Nephron (organoid): Measurements from ENCODE around the gene ZGPAT.
A peak's percentile ranks its signal among the peaks of the same experiment; 100 is the strongest.

Experiments
- H3K27ac Mint-ChIP-seq, 3 experiments: 2 replicates each; pipeline ENCODE4 v1.8.0; 2020; ENCODE audit warnings: mixed read lengths in 3 of 3, mild to moderate bottlenecking in 2 of 3, moderate library complexity in 1 of 3
- H3K27me3 Mint-ChIP-seq: 2 replicates; pipeline ENCODE4 v1.8.0; 2021; ENCODE audit warnings: low read depth, mild to moderate bottlenecking, moderate library complexity, mixed read lengths
- H3K36me3 Mint-ChIP-seq: 2 replicates; pipeline ENCODE4 v1.8.0; 2020; ENCODE audit warnings: low read depth, mixed read lengths
- H3K4me1 Mint-ChIP-seq: 2 replicates; pipeline ENCODE4 v1.8.0; 2020; ENCODE audit warnings: mixed read lengths
- H3K4me3 Mint-ChIP-seq, 3 experiments: 2 replicates each; pipeline ENCODE4 v1.8.0; 2020; ENCODE audit warnings: mild to moderate bottlenecking in 3 of 3, mixed read lengths in 3 of 3, moderate library complexity in 2 of 3
- H3K9me3 Mint-ChIP-seq: 2 replicates; pipeline ENCODE4 v1.8.0; 2020; ENCODE audit warnings: mixed read lengths
- CTCF ChIP-seq, 3 experiments: fragments of 200-600 bp; sonication (generic); IDR thresholded peaks; one replicate each; pipeline ENCODE4 v1.5.0; 2021; ENCODE audit warnings: antibody characterized with exemption in 3 of 3; ENCODE audit not compliant: unreplicated experiment in 3 of 3

Gene ZGPAT

GRCh38 chr20:63744158-63744557 is 36.3 kb downstream of the ZGPAT start:
- no peak overlapping the region for H3K4me3 Mint-ChIP-seq
- no peaks in the 10 kb centered on the region for H3K27me3 Mint-ChIP-seq
- H3K4me1 Mint-ChIP-seq = peaks cover 4% of the 10 kb centered on the region
- H3K27ac Mint-ChIP-seq = peak overlapping the region in 1 of 3 experiments; percentile 51
- H3K36me3 Mint-ChIP-seq = peaks cover 24% of the 10 kb centered on the region
- no peaks in the 10 kb centered on the region for H3K9me3 Mint-ChIP-seq
- TF ChIP-seq CTCF (IDR thresholded peaks at IDR 0.05; ENCODE audit: unreplicated experiment in 3 of 3) = no peak

- H3K4me3 Mint-ChIP-seq = no peak overlapping the region
- no peaks in the 10 kb centered on the region for H3K9me3 Mint-ChIP-seq
- H3K4me1 Mint-ChIP-seq = peaks cover 4% of the 10 kb centered on the region
- H3K36me3 Mint-ChIP-seq = peaks cover 24% of the 10 kb centered on the region
- H3K27me3 Mint-ChIP-seq = no peaks in the 10 kb centered on the region
- peak overlapping the region in 2 of 3 experiments; percentile 51 to 56 for H3K27ac Mint-ChIP-seq
- no peak for TF ChIP-seq CTCF (IDR thresholded peaks at IDR 0.05; ENCODE audit: unreplicated experiment in 3 of 3)
These were observed 37.0 kb downstream of the ZGPAT start for GRCh38 chr20:63744574-63745423.

- Mint-ChIP-seq H3K4me1 (peaks cover 4% of the 10 kb centered on the region), H3K27ac (peak overlapping the region; percentile 21 to 66 (median 56)), H3K36me3 (peaks cover 24% of the 10 kb centered on the region), H3K9me3 (no peaks in the 10 kb centered on the region), H3K27me3 (no peaks in the 10 kb centered on the region), H3K4me3 (no peak overlapping the region)
- no peak for TF ChIP-seq CTCF (IDR thresholded peaks at IDR 0.05; ENCODE audit: unreplicated experiment in 3 of 3)
These were observed 37.6 kb downstream of the ZGPAT start for GRCh38 chr20:63745424-63745805.

GRCh38 chr20:63745961-63746731 is 38.3 kb downstream of the ZGPAT start:
- TF ChIP-seq CTCF (IDR thresholded peaks at IDR 0.05; ENCODE audit: unreplicated experiment in 3 of 3) = no peak
- Mint-ChIP-seq H3K9me3 (no peaks in the 10 kb centered on the region), H3K4me3 (no peak overlapping the region), H3K27me3 (no peaks in the 10 kb centered on the region), H3K27ac (peak overlapping the region; percentile 21 to 66 (median 56)), H3K36me3 (peaks cover 24% of the 10 kb centered on the region), H3K4me1 (peaks cover 4% of the 10 kb centered on the region)

GRCh38 chr20:63746751-63747315 is 39.0 kb downstream of the ZGPAT start:
- H3K4me3 Mint-ChIP-seq = no peak overlapping the region
- TF ChIP-seq CTCF (IDR thresholded peaks at IDR 0.05; ENCODE audit: unreplicated experiment in 3 of 3) = no peak
- no peak overlapping the region for H3K27ac Mint-ChIP-seq
- peaks cover 4% of the 10 kb centered on the region for H3K4me1 Mint-ChIP-seq
- peaks cover 24% of the 10 kb centered on the region for H3K36me3 Mint-ChIP-seq
- H3K27me3 Mint-ChIP-seq = no peaks in the 10 kb centered on the region
- no peaks in the 10 kb centered on the region for H3K9me3 Mint-ChIP-seq
